Coronary artery (tissue), 2 donors: Measurements from ENCODE around the gene PGGHG.
"Not testable (repeated sequence)": the region's sequence is repeated elsewhere in the genome, so short reads cannot be mapped to it uniquely, and the experiment has no call there.

Source experiments
- DNase-seq: peaks from one replicate; pipeline ENCODE4 v3.0.0-alpha.2; 2017; ENCODE audit warnings: low spot score
- H3K27ac ChIP-seq, 2 donors: fragments of 200-600 bp; sonication (generic); one replicate each; pipeline ENCODE4 v1.5.1; 2016 to 2019
- H3K4me3 ChIP-seq: fragments of 200-600 bp; sonication (generic); 2 replicates; pipeline ENCODE4 v1.5.1; 2016; ENCODE audit warnings: mild to moderate bottlenecking, moderate library complexity
- TF ChIP-seq, protein P1 (sequence below): fragments of 200-600 bp; sonication (generic); IDR thresholded peaks from one replicate; pipeline ENCODE4 v1.5.1; 2019; ENCODE audit warnings: antibody characterized with exemption

The PGGHG gene

GRCh38 chr11:331358-332060 lies 42.6 kb downstream of the PGGHG start:
- Histone ChIP-seq H3K4me3 (no peak overlapping the region), H3K27ac (no peak overlapping the region)
- TF ChIP-seq, protein P1, sequence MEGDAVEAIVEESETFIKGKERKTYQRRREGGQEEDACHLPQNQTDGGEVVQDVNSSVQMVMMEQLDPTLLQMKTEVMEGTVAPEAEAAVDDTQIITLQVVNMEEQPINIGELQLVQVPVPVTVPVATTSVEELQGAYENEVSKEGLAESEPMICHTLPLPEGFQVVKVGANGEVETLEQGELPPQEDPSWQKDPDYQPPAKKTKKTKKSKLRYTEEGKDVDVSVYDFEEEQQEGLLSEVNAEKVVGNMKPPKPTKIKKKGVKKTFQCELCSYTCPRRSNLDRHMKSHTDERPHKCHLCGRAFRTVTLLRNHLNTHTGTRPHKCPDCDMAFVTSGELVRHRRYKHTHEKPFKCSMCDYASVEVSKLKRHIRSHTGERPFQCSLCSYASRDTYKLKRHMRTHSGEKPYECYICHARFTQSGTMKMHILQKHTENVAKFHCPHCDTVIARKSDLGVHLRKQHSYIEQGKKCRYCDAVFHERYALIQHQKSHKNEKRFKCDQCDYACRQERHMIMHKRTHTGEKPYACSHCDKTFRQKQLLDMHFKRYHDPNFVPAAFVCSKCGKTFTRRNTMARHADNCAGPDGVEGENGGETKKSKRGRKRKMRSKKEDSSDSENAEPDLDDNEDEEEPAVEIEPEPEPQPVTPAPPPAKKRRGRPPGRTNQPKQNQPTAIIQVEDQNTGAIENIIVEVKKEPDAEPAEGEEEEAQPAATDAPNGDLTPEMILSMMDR: no peak
- DNase-seq: peak; percentile 49

- H3K4me3 ChIP-seq: no peak overlapping the region
- DNase-seq: peak; percentile 60
- TF ChIP-seq, protein P1: no peak
Measured at GRCh38 chr11:332651-333480, 43.9 kb downstream of the PGGHG start.

DNA sequence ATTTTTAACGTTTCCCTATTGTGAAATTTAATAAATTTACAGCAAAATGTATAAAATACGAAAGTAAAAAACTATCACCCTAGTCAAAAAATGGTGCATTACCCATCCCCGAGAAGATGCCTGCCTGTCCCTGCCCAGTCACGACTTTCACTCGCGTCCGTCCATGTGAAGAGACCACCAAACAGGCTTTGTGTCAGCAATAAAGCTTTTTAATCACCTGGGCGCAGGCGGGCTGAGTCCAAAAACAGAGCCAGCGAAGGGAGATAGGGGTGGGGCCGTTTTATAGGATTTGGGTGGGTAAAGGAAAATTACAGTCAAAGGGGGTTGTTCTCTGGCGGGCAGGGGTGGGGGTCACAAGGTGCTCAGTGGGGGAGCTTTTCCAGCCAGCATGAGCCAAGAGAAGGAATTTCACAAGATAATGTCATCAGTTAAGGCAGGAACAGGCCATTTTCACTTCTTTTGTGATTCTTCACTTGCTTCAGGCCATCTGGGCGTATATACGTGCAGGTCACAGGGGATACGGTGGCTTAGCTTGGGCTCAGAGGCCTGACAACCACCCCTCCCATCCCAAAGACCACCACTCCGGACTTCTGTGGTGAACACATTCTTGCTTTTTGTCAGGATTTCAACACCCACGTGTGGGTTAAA lies 44.8 kb downstream of the PGGHG start:
- peak overlapping the region in 1 of 2 donors; percentile 47 for H3K27ac ChIP-seq
- DNase-seq: peak; percentile 19
- not testable (repeated sequence) for H3K4me3 ChIP-seq

More at GRCh38 chr11:332651-333480, 43.9 kb downstream of the PGGHG start:
- H3K27ac ChIP-seq: no peak overlapping the region

GRCh38 chr11:334264-334994 lies 45.5 kb downstream of the PGGHG start:
- no peak for DNase-seq
- H3K27ac ChIP-seq: peak overlapping the region in 1 of 2 donors; percentile 47
- TF ChIP-seq, protein P1: no peak
- no peak overlapping the region for H3K4me3 ChIP-seq

GRCh38 chr11:335779-336658 lies 47.1 kb downstream of the PGGHG start:
- DNase-seq: peak; percentile 46
- TF ChIP-seq, protein P1: no peak
- Histone ChIP-seq H3K4me3 (no peak overlapping the region), H3K27ac (peak overlapping the region; percentile 4 to 68)

DNA sequence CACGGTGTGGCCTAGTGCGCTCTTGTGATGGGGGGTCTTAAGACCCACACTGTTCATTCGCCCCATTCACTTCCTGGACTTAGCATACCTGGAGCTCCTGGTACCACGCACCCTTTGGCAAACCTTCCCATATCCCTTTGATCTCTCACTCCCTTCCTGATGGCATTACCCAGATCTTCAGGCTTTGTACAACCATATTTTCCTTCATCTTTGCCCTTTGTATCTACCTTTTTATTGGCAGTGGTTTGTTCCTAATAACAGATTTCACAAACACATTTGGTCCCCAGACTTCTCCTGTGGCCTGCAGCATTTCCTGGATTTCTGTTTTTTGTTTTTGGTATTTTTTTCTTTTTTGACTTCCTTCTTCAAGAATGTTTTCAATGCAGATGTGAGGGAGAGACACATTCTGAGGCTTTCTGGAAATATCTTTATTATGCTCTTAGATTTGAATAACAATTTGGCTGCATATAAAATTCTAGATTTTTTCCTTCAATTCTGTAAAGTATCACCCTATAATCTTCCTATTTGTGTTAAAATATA lies 47.8 kb downstream of the PGGHG start:
- Histone ChIP-seq H3K27ac (peak overlapping the region; percentile 4 to 68), H3K4me3 (no peak overlapping the region)
- DNase-seq: no peak
- TF ChIP-seq, protein P1: no peak
